Endothelial cell of umbilical vein (primary cell): Measurements from ENCODE around the gene SDK2. TPM values are rescaled to one million over a fixed set of nuclear protein-coding genes. Genes with fewer than 3 reads are reported as not detected.

Experiments
- BruUV-seq: library from RNA; stranded (reverse); fragments of 400-500 nt; replicated peaks from 2 replicates; lab custom pipeline; 2021; lab: Mats Ljungman, UMichigan
- CTCF ChIA-PET: fragments of 300-600, 350-600 bp; sonication (Branson Sonifier 250); formaldehyde crosslinking; loops from one replicate; lab custom pipeline; 2021; ENCODE audit warnings: antibody characterized with exemption, inconsistent platforms; lab: Charles Lee
- POLR2A ChIA-PET: fragments of 300-600, 350-600 bp; sonication (Branson Sonifier 250); formaldehyde crosslinking; loops from one replicate; lab custom pipeline; 2021; ENCODE audit warnings: antibody characterized with exemption, inconsistent platforms; lab: Charles Lee
- DNase-seq: peaks from one replicate; pipeline ENCODE4 v3.0.0-alpha.2; 2011; ENCODE audit warnings: low read depth, low spot score
- FAIRE-seq: peaks from 2 replicates; lab custom pipeline; 2011; peaks lifted over from hg19 to GRCh38; lab: Jason Lieb, UNC
- H2AFZ ChIP-seq: 2 replicates; pipeline ENCODE4 v1.6.0; 2012; ENCODE audit warnings: low read depth, low read length, control low read depth, inconsistent platforms
- H3K27ac ChIP-seq: 2 replicates; pipeline ENCODE4 v1.5.1; 2011; ENCODE audit warnings: low read depth, mild to moderate bottlenecking, control low read depth, low read length, moderate library complexity; ENCODE audit not compliant: insufficient read depth
- H3K27me3 ChIP-seq, 2 experiments: 2 replicates each; pipeline versions ENCODE4 v1.6.0 to v1.6.1; 2011; ENCODE audit warnings: low read length in 2 of 2, mixed read lengths in 1 of 2; ENCODE audit not compliant: control insufficient read depth in 2 of 2, insufficient read depth in 2 of 2
- H3K36me3 ChIP-seq, 2 experiments: 2 replicates in 1 of 2; 3 replicates in 1 of 2; pipeline ENCODE4 v1.5.1; 2011; ENCODE audit warnings: low read length in 2 of 2, mild to moderate bottlenecking in 1 of 2, moderate library complexity in 1 of 2; ENCODE audit not compliant: control insufficient read depth in 2 of 2, insufficient read depth in 2 of 2; ENCODE audit errors: extremely low read depth in 1 of 2
- H3K4me1 ChIP-seq: 3 replicates; pipeline ENCODE4 v1.5.1; 2011; ENCODE audit warnings: mild to moderate bottlenecking, low read length; ENCODE audit not compliant: control insufficient read depth, insufficient read depth; ENCODE audit errors: extremely low read depth
- H3K4me2 ChIP-seq: 2 replicates; pipeline ENCODE4 v1.6.1; 2011; ENCODE audit warnings: low read length, control low read depth, mixed read lengths; ENCODE audit not compliant: insufficient read depth
- H3K4me3 ChIP-seq, 3 experiments: fragments of 200-600 bp in 1 of 3; sonication (generic), shearing (Covaris generic) in 1 of 3; replicated peaks in 1 of 3; 2 replicates each; pipeline ENCODE4 v1.5.1; 2011 to 2016; ENCODE audit warnings: control low read depth in 3 of 3, low read length in 3 of 3, mild to moderate bottlenecking in 2 of 3, inconsistent platforms in 1 of 3, low read depth in 1 of 3, moderate library complexity in 1 of 3; ENCODE audit not compliant: insufficient read depth in 1 of 3
- H3K79me2 ChIP-seq: 2 replicates; pipeline ENCODE4 v1.6.0; 2012; ENCODE audit warnings: low read length, inconsistent platforms; ENCODE audit not compliant: control insufficient read depth, insufficient read depth
- H3K9ac ChIP-seq: replicated peaks from 2 replicates; pipeline ENCODE3; 2011; ENCODE audit warnings: low read length, control low read depth; ENCODE audit not compliant: insufficient read depth; ENCODE audit errors: extremely low read depth
- H3K9me1 ChIP-seq: replicated peaks from 3 replicates; pipeline ENCODE4 v1.6.0; 2011; ENCODE audit warnings: mild to moderate bottlenecking, low read length; ENCODE audit not compliant: control insufficient read depth, insufficient read depth; ENCODE audit errors: extremely low read depth
- H3K9me3 ChIP-seq: replicated peaks from 2 replicates; pipeline ENCODE4 v1.5.1; 2012; ENCODE audit warnings: low read length, inconsistent platforms; ENCODE audit not compliant: control insufficient read depth, insufficient read depth
- H4K20me1 ChIP-seq: replicated peaks from 2 replicates; pipeline ENCODE3; 2011; ENCODE audit warnings: mild to moderate bottlenecking, low read length; ENCODE audit not compliant: control insufficient read depth, insufficient read depth; ENCODE audit errors: extremely low read depth
- EZH2 ChIP-seq: IDR thresholded peaks from 2 replicates; pipeline ENCODE4 v1.6.1; 2012; ENCODE audit warnings: borderline replicate concordance, low read depth, mild to moderate bottlenecking, moderate library complexity, low read length, inconsistent platforms; ENCODE audit not compliant: severe bottlenecking
- FOS ChIP-seq: IDR thresholded peaks from 2 replicates; pipeline ENCODE4 v1.6.1; 2011; ENCODE audit warnings: mild to moderate bottlenecking, low read length, moderate library complexity, borderline replicate concordance; ENCODE audit not compliant: insufficient read depth
- GATA2 ChIP-seq: IDR thresholded peaks from 2 replicates; pipeline ENCODE4 v1.7.0; 2011; ENCODE audit warnings: low read depth, mild to moderate bottlenecking, moderate library complexity, mixed read lengths, low read length; ENCODE audit not compliant: insufficient read length, insufficient read depth
- JUN ChIP-seq: IDR thresholded peaks from 2 replicates; pipeline ENCODE4 v1.6.1; 2011; ENCODE audit warnings: borderline replicate concordance, low read depth; ENCODE audit not compliant: insufficient read length, insufficient read depth
- MYC ChIP-seq: IDR thresholded peaks from one replicate; pipeline ENCODE4 v1.6.1; 2011; ENCODE audit warnings: mild to moderate bottlenecking, low read depth, low read length
- POLR2A ChIP-seq: IDR thresholded peaks from 2 replicates; pipeline ENCODE4 v1.6.1; 2012; ENCODE audit warnings: low read depth, mild to moderate bottlenecking, control low read depth, low read length
- POLR2AphosphoS5 ChIP-seq: IDR thresholded peaks from 2 replicates; pipeline ENCODE4 v1.6.1; 2012; ENCODE audit warnings: low read depth, mild to moderate bottlenecking, control low read depth, low read length, moderate library complexity; ENCODE audit not compliant: insufficient read depth
- dilution Hi-C: fragments of 300-500 bp; cut with MboI; formaldehyde crosslinking; loops from one replicate; pipeline ENCODE4 v1.15.0; 2019; ENCODE audit warnings: low sequenced_read_pairs; ENCODE audit not compliant: extremely low pct_ligation_motif_present
- intact Hi-C: fragments of 100-400 bp; cut with micrococcal nuclease; formaldehyde crosslinking; loops from one replicate; pipeline ENCODE4 v1.10.0; 2022
- polyA plus RNA-seq, 4 experiments: library from polyadenylated mRNA; depleted of rRNA in 3 of 4; stranded (reverse) in 3 of 4; unstranded in 1 of 4; fragments of >200 nt; gene quantifications; 2 replicates each; pipeline versions ENCODE4 v1.2.1 to v1.2.3, GENCODE V29; 2011 to 2012; ENCODE audit warnings: missing spikeins in 1 of 4
- total RNA-seq: library from RNA; stranded (reverse); gene quantifications from 2 replicates; pipeline ENCODE4 v1.2.3, GENCODE V29; 2021
- TF ChIP-seq, protein P1 (sequence below), 2 donors: IDR thresholded peaks; 1 replicate in 1 of 2; 2 replicates in 1 of 2; pipeline ENCODE4 v1.5.1; 2011; ENCODE audit warnings: low read length in 2 of 2, mild to moderate bottlenecking in 2 of 2, moderate library complexity in 2 of 2, control low read depth in 1 of 2, inconsistent platforms in 1 of 2, low read depth in 1 of 2; ENCODE audit not compliant: insufficient read depth in 1 of 2; ENCODE audit errors: extremely low read depth in 1 of 2
- TF ChIP-seq, protein P2 (sequence below): IDR thresholded peaks from 2 replicates; pipeline ENCODE4 v1.6.1; 2011; ENCODE audit not compliant: insufficient read depth, insufficient read length

SDK2 gene
- total and polyA plus RNA-seq, 2 donors (not counting 3 experiments of a cell fraction or from before 2014, with no cell fraction given), result not detected

DNA sequence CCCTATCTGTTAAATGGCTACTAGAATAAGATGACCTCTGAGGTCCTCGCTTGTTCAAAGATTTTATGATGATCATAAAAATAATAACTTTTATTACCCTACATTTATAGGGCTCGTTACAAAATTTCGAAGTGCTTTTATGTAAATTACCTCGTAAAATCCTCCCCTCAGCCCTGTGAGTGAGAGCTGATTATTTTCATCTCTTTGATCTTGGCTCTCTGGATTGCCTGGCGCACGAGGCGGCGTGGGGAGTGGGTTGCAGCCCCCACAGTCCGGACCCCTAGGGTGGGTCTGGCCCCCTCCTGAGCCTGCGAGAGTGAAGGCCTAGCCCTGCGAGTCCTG lies 1.6 kb downstream of the SDK2 start:
- H2AFZ ChIP-seq, result no peak overlapping the region
- BruUV-seq, result no TSS peak

More for the DNA sequence above, 1.6 kb downstream of the SDK2 start:
- H3K79me2 ChIP-seq, result no peaks in the 10 kb centered on the region
- POLR2A ChIA-PET, result no interaction called here
- peaks cover 14 to 35% of the 10 kb centered on the region in 2 experiments for H3K27me3 ChIP-seq
- TF ChIP-seq, protein P1, sequence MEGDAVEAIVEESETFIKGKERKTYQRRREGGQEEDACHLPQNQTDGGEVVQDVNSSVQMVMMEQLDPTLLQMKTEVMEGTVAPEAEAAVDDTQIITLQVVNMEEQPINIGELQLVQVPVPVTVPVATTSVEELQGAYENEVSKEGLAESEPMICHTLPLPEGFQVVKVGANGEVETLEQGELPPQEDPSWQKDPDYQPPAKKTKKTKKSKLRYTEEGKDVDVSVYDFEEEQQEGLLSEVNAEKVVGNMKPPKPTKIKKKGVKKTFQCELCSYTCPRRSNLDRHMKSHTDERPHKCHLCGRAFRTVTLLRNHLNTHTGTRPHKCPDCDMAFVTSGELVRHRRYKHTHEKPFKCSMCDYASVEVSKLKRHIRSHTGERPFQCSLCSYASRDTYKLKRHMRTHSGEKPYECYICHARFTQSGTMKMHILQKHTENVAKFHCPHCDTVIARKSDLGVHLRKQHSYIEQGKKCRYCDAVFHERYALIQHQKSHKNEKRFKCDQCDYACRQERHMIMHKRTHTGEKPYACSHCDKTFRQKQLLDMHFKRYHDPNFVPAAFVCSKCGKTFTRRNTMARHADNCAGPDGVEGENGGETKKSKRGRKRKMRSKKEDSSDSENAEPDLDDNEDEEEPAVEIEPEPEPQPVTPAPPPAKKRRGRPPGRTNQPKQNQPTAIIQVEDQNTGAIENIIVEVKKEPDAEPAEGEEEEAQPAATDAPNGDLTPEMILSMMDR (IDR thresholded peaks at IDR 0.05; ENCODE audit: extremely low read depth in 1 of 2, insufficient read depth in 1 of 2, low read depth in 1 of 2, low read length in 2 of 2), result no peak
- TF ChIP-seq JUN (no peak), MYC (no peak), FOS (no peak), POLR2AphosphoS5 (no peak), EZH2 (no peak), POLR2A (no peak), GATA2 (no peak)
- TF ChIP-seq, protein P2, sequence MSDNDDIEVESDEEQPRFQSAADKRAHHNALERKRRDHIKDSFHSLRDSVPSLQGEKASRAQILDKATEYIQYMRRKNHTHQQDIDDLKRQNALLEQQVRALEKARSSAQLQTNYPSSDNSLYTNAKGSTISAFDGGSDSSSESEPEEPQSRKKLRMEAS, result no peak
- H3K36me3 ChIP-seq, result no peaks in the 10 kb centered on the region
- H4K20me1 ChIP-seq, result no peaks in the 10 kb centered on the region
- CTCF ChIA-PET, result no interaction called here
- no peak overlapping the region for H3K4me2 ChIP-seq
- no peaks in the 10 kb centered on the region for H3K9me3 ChIP-seq
- H3K27ac ChIP-seq, result no peak overlapping the region
- FAIRE-seq (no peak), DNase-seq (no peak)
- dilution Hi-C loops, result no loop called here
- H3K4me1 ChIP-seq, result no peaks in the 10 kb centered on the region
- intact Hi-C loops, result no loop called here
- no peaks in the 10 kb centered on the region for H3K9me1 ChIP-seq
- H3K4me3 ChIP-seq, result no peak overlapping the region
- no peak overlapping the region for H3K9ac ChIP-seq
